PFSK-1 (cell line): ENCODE results near the gene DPP6.

Experiments used
- REST ChIP-seq, 2 experiments: IDR thresholded peaks; 2 replicates each; pipeline versions ENCODE4 v1.6.1 to v1.8.0; 2011 to 2012; ENCODE audit warnings: low read depth in 2 of 2, low read length in 2 of 2, control low read depth in 1 of 2, inconsistent platforms in 1 of 2, mild to moderate bottlenecking in 1 of 2, moderate library complexity in 1 of 2; ENCODE audit not compliant: insufficient read depth in 1 of 2
- SIN3A ChIP-seq: IDR thresholded peaks from 2 replicates; pipeline ENCODE4 v1.6.1; 2012; ENCODE audit warnings: mild to moderate bottlenecking, low read length, moderate library complexity, borderline replicate concordance; ENCODE audit not compliant: insufficient read depth

- TF ChIP-seq SIN3A (no peak), REST (IDR thresholded peaks at IDR 0.05; ENCODE audit: insufficient read depth in 1 of 2, low read depth in 2 of 2, low read length in 2 of 2) (no peak)
Measured at GRCh38 chr7:154910977-154911376, 858.8 kb downstream of the DPP6 start.
